ENCODE results near the gene TAL1. TPM values are rescaled to one million over a fixed set of nuclear protein-coding genes. Genes with fewer than 3 reads are reported as not detected.

TAL1 gene
- total and polyA plus RNA-seq, 2 experiments from 2014 or later: not detected

GRCh38 chr1:47226121-47226838 is 5.7 kb downstream of the TAL1 start:
- ATAC-seq: no peak
- no peak overlapping the region for H2AFZ ChIP-seq
- H3K27me3 ChIP-seq (ENCODE audit: insufficient read depth): peaks cover 100% of the 10 kb centered on the region
- TF ChIP-seq ZNF114 (CRISPR knock-in tag; IDR thresholded peaks at IDR 0.05) (no peak), EZH2phosphoT487 (IDR thresholded peaks at IDR 0.05; ENCODE audit: unreplicated experiment) (peak; percentile 74), CREB1 (CRISPR knock-in tag; IDR thresholded peaks at IDR 0.05; ENCODE audit: low read depth) (no peak), ZNF331 (CRISPR knock-in tag; IDR thresholded peaks at IDR 0.05; ENCODE audit: low read depth) (no peak), EZH2 (IDR thresholded peaks at IDR 0.05; ENCODE audit: low read depth, unreplicated experiment) (peak; percentile 97)
- H3K36me3 Mint-ChIP-seq (ENCODE audit: low read depth): no peaks in the 10 kb centered on the region
- peaks cover 39% of the 10 kb centered on the region for H3K4me1 Mint-ChIP-seq
- no peaks in the 10 kb centered on the region for H3K36me3 ChIP-seq (ENCODE audit: insufficient read depth)
- no peaks in the 10 kb centered on the region for H3K9me2 ChIP-seq (ENCODE audit: insufficient read depth)
- H3K4me3 Mint-ChIP-seq: peak overlapping the region; percentile 63
- H3K4me2 ChIP-seq: peak overlapping the region; percentile 74
- H3K27me3 Mint-ChIP-seq (ENCODE audit: insufficient read depth, low read depth, poor library complexity): peaks cover 57% of the 10 kb centered on the region
- H3K27ac Mint-ChIP-seq: no peak overlapping the region
- peaks cover 9% of the 10 kb centered on the region for H4K20me1 ChIP-seq (replicated peaks; ENCODE audit: insufficient read depth)
- H3F3A ChIP-seq (replicated peaks; ENCODE audit: low read depth): peaks cover 17% of the 10 kb centered on the region
- H3K4me1 ChIP-seq (ENCODE audit: insufficient read depth): peaks cover 58% of the 10 kb centered on the region
- H3K79me2 ChIP-seq (replicated peaks; ENCODE audit: insufficient read depth): no peaks in the 10 kb centered on the region
- DNase-seq (ENCODE audit: low spot score): peak; percentile 24
- peak overlapping the region; percentile 53 for H3K4me3 ChIP-seq
- 0 out of 3 replicates have a peak, but pooled peaks cover 3% of the 10 kb centered on the region for H3K9me3 Mint-ChIP-seq
- H3K27ac ChIP-seq (ENCODE audit: low read depth): no peak overlapping the region

DNA sequence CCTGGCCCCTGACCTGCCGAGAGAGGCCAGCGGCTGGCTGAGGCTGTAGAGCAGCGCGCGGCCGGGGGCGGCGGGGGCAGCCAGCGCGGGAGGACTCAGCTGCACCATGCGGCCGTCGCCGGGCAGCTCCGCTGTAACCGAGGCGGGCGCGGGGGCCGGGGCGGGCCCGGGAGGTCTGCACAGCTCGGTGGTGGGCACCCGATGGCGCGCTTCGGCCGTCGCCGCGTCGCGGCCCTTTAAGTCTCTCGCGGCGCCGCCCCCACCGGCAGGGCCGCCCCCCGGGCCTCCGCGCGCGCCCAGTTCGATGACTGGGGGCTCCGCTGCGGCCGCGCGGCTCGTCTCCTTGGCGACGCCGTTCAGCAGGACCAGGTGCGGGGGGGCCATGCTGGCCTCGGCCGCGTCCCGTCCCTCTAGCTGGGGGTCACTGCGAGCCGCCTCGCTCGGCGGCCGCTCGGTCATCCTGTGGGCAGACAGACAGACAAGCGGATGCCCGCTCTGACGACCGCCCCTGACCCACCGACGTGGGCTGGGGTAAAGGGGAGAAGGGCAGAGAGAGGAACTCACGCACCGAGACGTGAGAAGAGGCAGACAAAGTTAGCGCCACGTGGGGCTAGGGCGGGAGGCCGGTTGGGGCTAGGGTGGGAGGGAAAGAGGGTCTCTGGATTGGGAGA is 6.5 kb downstream of the TAL1 start:
- DNase-seq (ENCODE audit: low spot score): peak; percentile 36
- H3K27ac Mint-ChIP-seq: no peak overlapping the region
- ATAC-seq: peak; percentile 24

More for the DNA sequence above, 6.5 kb downstream of the TAL1 start:
- Histone ChIP-seq H3K4me2 (peak overlapping the region; percentile 74), H3K27ac (ENCODE audit: low read depth) (no peak overlapping the region), H3K9me2 (ENCODE audit: insufficient read depth) (no peaks in the 10 kb centered on the region), H3K79me2 (replicated peaks; ENCODE audit: insufficient read depth) (no peaks in the 10 kb centered on the region), H3F3A (replicated peaks; ENCODE audit: low read depth) (peaks cover 17% of the 10 kb centered on the region), H3K4me3 (peak overlapping the region; percentile 53), H3K36me3 (ENCODE audit: insufficient read depth) (no peaks in the 10 kb centered on the region), H3K4me1 (ENCODE audit: insufficient read depth) (peaks cover 55% of the 10 kb centered on the region), H3K27me3 (ENCODE audit: insufficient read depth) (peaks cover 100% of the 10 kb centered on the region), H2AFZ (no peak overlapping the region; the same call in 1 of the 2 replicates), H4K20me1 (replicated peaks; ENCODE audit: insufficient read depth) (peaks cover 9% of the 10 kb centered on the region)
- Mint-ChIP-seq H3K4me3 (peak overlapping the region; percentile 63), H3K4me1 (peaks cover 39% of the 10 kb centered on the region), H3K9me3 (0 out of 3 replicates have a peak, but pooled peaks cover 3% of the 10 kb centered on the region), H3K27me3 (ENCODE audit: insufficient read depth, low read depth, poor library complexity) (peaks cover 50% of the 10 kb centered on the region), H3K36me3 (ENCODE audit: low read depth) (no peaks in the 10 kb centered on the region)
- TF ChIP-seq EZH2 (IDR thresholded peaks at IDR 0.05; ENCODE audit: low read depth, unreplicated experiment) (peak; percentile 74), ZNF462 (CRISPR knock-in tag; IDR thresholded peaks at IDR 0.05) (no peak), EZH2phosphoT487 (IDR thresholded peaks at IDR 0.05; ENCODE audit: unreplicated experiment) (peak; percentile 84), ZNF331 (CRISPR knock-in tag; IDR thresholded peaks at IDR 0.05; ENCODE audit: low read depth) (no peak)
- TF ChIP-seq, protein P1, sequence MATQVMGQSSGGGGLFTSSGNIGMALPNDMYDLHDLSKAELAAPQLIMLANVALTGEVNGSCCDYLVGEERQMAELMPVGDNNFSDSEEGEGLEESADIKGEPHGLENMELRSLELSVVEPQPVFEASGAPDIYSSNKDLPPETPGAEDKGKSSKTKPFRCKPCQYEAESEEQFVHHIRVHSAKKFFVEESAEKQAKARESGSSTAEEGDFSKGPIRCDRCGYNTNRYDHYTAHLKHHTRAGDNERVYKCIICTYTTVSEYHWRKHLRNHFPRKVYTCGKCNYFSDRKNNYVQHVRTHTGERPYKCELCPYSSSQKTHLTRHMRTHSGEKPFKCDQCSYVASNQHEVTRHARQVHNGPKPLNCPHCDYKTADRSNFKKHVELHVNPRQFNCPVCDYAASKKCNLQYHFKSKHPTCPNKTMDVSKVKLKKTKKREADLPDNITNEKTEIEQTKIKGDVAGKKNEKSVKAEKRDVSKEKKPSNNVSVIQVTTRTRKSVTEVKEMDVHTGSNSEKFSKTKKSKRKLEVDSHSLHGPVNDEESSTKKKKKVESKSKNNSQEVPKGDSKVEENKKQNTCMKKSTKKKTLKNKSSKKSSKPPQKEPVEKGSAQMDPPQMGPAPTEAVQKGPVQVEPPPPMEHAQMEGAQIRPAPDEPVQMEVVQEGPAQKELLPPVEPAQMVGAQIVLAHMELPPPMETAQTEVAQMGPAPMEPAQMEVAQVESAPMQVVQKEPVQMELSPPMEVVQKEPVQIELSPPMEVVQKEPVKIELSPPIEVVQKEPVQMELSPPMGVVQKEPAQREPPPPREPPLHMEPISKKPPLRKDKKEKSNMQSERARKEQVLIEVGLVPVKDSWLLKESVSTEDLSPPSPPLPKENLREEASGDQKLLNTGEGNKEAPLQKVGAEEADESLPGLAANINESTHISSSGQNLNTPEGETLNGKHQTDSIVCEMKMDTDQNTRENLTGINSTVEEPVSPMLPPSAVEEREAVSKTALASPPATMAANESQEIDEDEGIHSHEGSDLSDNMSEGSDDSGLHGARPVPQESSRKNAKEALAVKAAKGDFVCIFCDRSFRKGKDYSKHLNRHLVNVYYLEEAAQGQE (IDR thresholded peaks at IDR 0.05; ENCODE audit: unreplicated experiment): no peak
